HG03439 (cell line): ENCODE measurements around the gene FAM13B.
A peak's percentile ranks its signal among the peaks of the same experiment; 100 is the strongest.

Experiments used
- ATAC-seq: cut with Tn5 transposase; IDR thresholded peaks from one replicate; pipeline ENCODE4 v1.9.1; 2021; ENCODE audit warnings: mild to moderate bottlenecking, moderate library complexity; ENCODE audit not compliant: unreplicated experiment

Gene FAM13B

DNA sequence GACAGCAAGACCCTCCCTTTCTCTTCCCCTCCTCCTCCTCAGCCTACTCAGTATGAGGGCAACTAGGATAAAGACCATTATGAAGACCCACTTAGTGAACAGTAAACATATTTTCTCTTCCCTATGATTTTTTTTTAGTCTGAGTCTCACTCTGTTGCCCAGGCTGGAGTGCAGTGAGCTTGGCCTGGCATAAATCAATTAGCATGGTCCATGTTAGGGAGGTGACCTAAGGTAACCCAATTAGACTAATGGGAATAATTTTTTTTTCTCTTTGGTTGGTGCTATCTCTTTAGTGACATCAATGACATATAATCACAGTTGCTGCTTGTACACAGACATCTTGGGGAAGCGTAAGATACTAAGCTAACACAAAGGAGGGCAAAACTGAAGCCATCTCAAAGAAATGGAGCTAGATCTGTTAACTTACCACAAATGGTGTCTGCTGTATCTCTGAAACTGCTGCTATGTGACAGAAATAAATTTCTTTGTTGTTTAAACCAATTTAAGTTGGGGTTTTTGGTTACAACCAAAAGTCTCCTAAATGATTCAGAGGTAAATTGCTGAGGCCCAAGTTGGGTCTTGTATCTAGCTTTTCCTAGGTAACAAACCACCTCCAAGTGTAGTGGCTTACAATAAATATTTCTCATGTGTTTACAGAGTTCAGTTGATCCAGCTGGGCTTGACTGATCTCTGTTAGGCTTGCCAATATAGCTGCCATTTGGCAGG lies 130.3 kb downstream of the FAM13B start:
- no peak for ATAC-seq

- ATAC-seq = no peak
These were observed 131.7 kb downstream of the FAM13B start for GRCh38 chr5:137901011-137901817.

- no peak for ATAC-seq
These were observed 133.4 kb downstream of the FAM13B start for GRCh38 chr5:137899493-137899892.

DNA sequence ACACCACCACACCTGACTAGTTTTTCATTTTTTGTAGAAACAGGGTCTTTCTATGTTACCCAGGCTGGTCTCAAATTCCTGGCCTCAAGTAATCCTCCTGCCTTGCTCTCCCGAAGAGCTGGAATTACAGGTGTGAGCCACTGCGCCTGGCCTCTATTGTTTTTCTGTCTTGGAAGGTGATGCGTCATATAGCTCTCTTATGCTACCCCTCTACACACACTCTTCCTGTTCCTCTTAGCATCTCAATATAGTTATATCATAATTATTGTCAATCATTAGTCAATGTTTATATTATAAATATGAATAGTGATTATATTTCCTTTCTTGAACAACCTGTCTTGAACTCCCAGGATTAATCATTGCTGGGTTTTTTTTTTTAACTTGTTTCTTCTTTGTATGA lies 136.3 kb downstream of the FAM13B start:
- ATAC-seq = no peak

DNA sequence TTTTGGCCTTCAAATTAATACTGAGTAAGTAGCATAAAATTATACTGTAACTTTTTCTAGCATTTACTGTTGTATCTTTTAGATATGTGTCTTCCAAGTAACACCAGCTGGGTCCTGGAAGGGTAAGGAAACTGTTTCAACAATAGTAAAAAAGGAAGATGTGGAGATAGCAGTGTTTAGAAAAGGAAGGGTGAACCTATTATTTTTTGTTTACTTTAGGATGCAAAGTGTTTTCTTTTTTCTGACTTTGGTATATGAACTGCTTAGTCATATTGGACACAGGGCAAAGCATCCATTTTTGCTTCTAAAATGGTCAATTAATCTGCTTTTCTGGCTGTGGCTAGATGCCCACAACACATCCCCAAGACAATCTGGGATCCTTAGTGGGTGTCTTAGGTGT lies 138.3 kb downstream of the FAM13B start:
- ATAC-seq = no peak

DNA sequence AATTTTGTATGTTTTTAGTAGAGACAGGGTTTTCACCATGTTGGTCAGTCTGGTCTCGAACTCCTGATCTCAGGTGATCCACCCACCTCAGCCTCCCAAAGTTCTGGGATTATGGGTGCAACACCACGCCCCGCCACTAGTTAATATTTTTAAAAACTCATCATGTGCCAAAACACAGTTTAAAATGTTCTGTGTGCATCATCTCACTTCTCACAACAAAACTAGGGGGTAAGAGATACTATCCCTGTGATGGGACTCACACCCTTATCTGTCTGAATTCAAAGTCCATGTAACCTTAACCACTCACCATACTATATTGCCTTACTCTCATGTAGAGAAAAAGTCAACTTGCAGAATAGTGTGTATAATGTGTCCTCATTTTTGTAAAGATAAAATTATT lies 141.0 kb downstream of the FAM13B start:
- ATAC-seq = no peak

DNA sequence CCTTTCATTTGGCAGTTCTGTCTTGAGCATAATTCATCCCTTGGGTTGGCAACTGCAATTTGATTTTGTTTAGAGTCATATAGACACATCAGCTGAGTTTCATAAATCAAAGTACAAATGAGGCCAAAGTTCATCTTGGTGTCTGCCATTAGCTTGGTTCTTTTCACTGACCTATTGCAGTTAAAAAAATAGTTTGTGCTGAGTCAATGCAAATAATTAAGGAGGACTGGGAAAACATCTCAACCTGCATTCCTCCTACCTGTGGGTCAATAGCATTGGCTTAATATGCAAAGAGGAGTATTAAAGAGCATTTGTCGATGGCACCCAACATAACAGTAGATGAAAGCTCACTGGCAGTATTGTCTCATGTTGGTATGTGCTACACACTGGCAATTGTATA lies 142.0 kb downstream of the FAM13B start:
- ATAC-seq = no peak

GRCh38 chr5:137888863-137889759 lies 143.8 kb downstream of the FAM13B start, which contains the start of gene PKD2L2:
PKD2L2 (plus strand) TSS chr5:137889457; CDS start chr5:137889492, 35 bp downstream.
- ATAC-seq = peak; percentile 97

GRCh38 chr5:137888466-137888862 lies 144.4 kb downstream of the FAM13B start:
- no peak for ATAC-seq
